Esophagus squamous epithelium (tissue), 5 donors: ENCODE results near the gene TTYH3. TPM values are rescaled to one million over a fixed set of nuclear protein-coding genes. Genes with fewer than 3 reads are reported as not detected.

Experiments
- DNase-seq: peaks from one replicate; lab custom pipeline; 2025; lab: John Stamatoyannopoulos, UW
- H3K27ac ChIP-seq, 4 donors: fragments of 200-600 bp; sonication (generic); one replicate each; pipeline ENCODE4 v1.5.1; 2016 to 2019; ENCODE audit warnings: mild to moderate bottlenecking in 1 of 4
- H3K27me3 ChIP-seq, 4 donors: fragments of 200-600 bp; sonication (generic); 1 replicate in 3 of 4; 2 replicates in 1 of 4; pipeline versions ENCODE4 v1.5.1 to v1.6.0; 2017 to 2021; ENCODE audit warnings: antibody characterized with exemption in 1 of 4
- H3K36me3 ChIP-seq, 3 donors: fragments of 200-600 bp; sonication (generic); one replicate each; pipeline ENCODE4 v1.5.1; 2016 to 2019
- H3K4me1 ChIP-seq, 3 donors: fragments of 200-600 bp; sonication (generic); one replicate each; pipeline ENCODE4 v1.5.1; 2017 to 2019
- H3K4me3 ChIP-seq, 4 donors: fragments of 200-600 bp; sonication (generic); 1 replicate in 3 of 4; 2 replicates in 1 of 4; pipeline ENCODE4 v1.5.1; 2016 to 2019; ENCODE audit warnings: mild to moderate bottlenecking in 2 of 4, moderate library complexity in 1 of 4
- H3K9me3 ChIP-seq, 3 donors: fragments of 200-600 bp; sonication (generic); one replicate each; pipeline ENCODE4 v1.5.1; 2016 to 2019
- POLR2A ChIP-seq, 4 donors: fragments of 450-650 bp; IDR thresholded peaks; one replicate each; pipeline ENCODE4 v1.6.1; 2017; ENCODE audit warnings: antibody characterized with exemption in 4 of 4, mild to moderate bottlenecking in 4 of 4, moderate library complexity in 3 of 4
- WGBS, 2 donors: methylation state at CpG; one replicate each; pipeline ENCODE4 v1.1.5; 2018; 5-methylcytosine and 5-hydroxymethylcytosine counted together
- intact Hi-C: fragments of 100-400 bp; cut with DNase I; formaldehyde crosslinking; loops from one replicate; pipeline ENCODE4 v1.15.0; 2022
- total RNA-seq, 4 donors: library from RNA; depleted of rRNA; stranded (reverse); fragments of >200 nt; gene quantifications; one replicate each; pipeline ENCODE4 v1.1.0, GENCODE V29; 2016
- TF ChIP-seq, protein P1 (sequence below), 6 experiments: fragments of 450-650 bp in 4 of 6; fragments of 200-600 bp in 2 of 6; sonication (generic) in 2 of 6; IDR thresholded peaks; one replicate each; pipeline ENCODE4 v1.5.1; 2016 to 2019; ENCODE audit warnings: antibody characterized with exemption in 6 of 6, mild to moderate bottlenecking in 4 of 6, moderate library complexity in 4 of 6
- donor health status: DM: yes; HTN: yes; CAD: no.

The TTYH3 gene
- total RNA-seq, 4 donors from 2014 or later, result 4.7 to 23.1 (median 10.2) TPM

DNA sequence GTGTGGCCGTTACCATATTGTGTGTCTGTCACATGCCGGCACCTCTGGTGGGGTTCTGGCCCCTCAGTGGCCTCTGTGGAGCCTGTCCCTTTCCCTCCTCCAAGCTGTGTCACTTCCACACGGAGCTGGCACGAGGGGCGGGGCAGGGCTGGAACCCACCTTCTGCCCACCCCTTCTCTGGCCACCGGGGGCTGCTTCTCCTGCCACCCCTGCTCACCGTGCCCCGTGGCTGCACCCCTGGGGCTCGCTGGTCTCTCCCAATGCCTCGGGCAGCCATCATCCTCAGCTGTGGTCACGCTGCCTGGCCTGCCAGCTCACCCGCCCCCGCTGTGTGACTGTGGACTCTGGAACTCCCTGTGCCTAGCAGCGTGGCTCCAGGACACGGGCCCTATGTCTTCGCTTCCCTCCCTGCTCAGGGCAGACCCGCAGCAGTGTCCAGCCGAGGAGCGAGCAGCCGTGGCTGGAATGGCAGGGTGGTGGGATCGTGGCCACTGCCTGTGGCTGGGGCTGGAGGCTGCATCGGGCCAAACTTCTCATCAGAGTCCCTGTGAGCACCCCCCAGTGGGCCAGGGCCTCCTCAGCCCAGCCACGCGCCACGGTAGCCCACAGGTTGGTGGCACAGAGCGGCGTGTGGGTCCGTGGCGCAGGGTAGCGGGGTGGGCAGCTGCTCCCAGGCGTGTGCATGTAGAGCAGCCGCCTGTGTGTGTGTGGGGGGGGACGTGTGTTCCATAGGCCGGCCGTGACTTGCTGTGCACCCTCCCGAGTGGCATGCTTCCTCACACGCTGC, 8.1 kb downstream of the TTYH3 start:
- H3K27me3 ChIP-seq, result no peaks in the 10 kb centered on the region

GRCh38 chr7:2640482-2640830, 8.7 kb downstream of the TTYH3 start:
- peaks cover 34 to 94% (median 57%) of the 10 kb centered on the region in 3 donors for H3K4me1 ChIP-seq
- no peaks in the 10 kb centered on the region for H3K27me3 ChIP-seq
- no peak for DNase-seq
- intact Hi-C loops, result no loop called here
- no peaks in the 10 kb centered on the region for H3K36me3 ChIP-seq
- no peak for TF ChIP-seq POLR2A (IDR thresholded peaks at IDR 0.05)
- TF ChIP-seq, protein P1, sequence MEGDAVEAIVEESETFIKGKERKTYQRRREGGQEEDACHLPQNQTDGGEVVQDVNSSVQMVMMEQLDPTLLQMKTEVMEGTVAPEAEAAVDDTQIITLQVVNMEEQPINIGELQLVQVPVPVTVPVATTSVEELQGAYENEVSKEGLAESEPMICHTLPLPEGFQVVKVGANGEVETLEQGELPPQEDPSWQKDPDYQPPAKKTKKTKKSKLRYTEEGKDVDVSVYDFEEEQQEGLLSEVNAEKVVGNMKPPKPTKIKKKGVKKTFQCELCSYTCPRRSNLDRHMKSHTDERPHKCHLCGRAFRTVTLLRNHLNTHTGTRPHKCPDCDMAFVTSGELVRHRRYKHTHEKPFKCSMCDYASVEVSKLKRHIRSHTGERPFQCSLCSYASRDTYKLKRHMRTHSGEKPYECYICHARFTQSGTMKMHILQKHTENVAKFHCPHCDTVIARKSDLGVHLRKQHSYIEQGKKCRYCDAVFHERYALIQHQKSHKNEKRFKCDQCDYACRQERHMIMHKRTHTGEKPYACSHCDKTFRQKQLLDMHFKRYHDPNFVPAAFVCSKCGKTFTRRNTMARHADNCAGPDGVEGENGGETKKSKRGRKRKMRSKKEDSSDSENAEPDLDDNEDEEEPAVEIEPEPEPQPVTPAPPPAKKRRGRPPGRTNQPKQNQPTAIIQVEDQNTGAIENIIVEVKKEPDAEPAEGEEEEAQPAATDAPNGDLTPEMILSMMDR (IDR thresholded peaks at IDR 0.05), result no peak
- 40% methylated on average over 1 of the region's 12 CpGs; no CpG with 5 or more reads in 1 of the 2 donors for WGBS, 2 donors
- H3K27ac ChIP-seq, result peak overlapping the region; percentile 69 to 76 (median 74)
- H3K9me3 ChIP-seq, result no peaks in the 10 kb centered on the region
- H3K4me3 ChIP-seq, result no peak overlapping the region

More for the DNA sequence above, 8.1 kb downstream of the TTYH3 start:
- Histone ChIP-seq H3K4me3 (no peak overlapping the region), H3K27ac (peak overlapping the region in 1 of 4 donors; percentile 74), H3K9me3 (no peaks in the 10 kb centered on the region), H3K36me3 (no peaks in the 10 kb centered on the region), H3K4me1 (peaks cover 36 to 94% (median 55%) of the 10 kb centered on the region in 3 donors)
- TF ChIP-seq, protein P1 (IDR thresholded peaks at IDR 0.05), result no peak
- no peak for TF ChIP-seq POLR2A (IDR thresholded peaks at IDR 0.05)
- 66 to 79% methylated on average over 9 to 12 of the region's 37 CpGs for WGBS, 2 donors
- intact Hi-C loops, result no loop called here
- DNase-seq, result no peak

DNA sequence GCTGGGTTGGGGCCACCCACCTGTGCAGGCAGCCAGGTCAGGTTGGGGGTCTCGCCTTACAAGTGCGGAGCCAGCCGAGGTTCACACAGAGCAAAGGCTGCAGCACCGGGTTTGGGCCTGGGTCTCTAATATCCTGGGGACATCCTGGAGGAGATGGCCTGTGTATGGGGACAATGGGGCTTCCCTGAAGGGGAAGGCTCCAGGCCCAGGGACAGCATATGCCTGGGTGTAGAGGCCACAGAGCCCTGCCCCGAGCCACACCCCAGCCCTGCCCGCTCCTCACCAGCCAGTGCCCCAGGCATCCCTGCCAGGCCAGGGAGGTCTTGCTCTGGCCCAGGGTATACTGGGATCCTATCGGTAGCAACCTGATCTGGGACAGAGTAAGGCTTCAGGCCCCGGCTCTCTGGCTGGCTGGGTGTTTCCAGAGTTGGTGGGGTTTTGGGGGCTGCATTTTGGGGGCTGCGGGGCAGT, 9.1 kb downstream of the TTYH3 start:
- H3K4me1 ChIP-seq, result peaks cover 34 to 94% (median 57%) of the 10 kb centered on the region in 3 donors
- H3K27ac ChIP-seq, result peak overlapping the region; percentile 69 to 76 (median 74)
- H3K9me3 ChIP-seq, result no peaks in the 10 kb centered on the region
- peak overlapping the region in 3 of 4 donors; percentile 23 to 41 (median 25) for H3K4me3 ChIP-seq
- TF ChIP-seq, protein P1 (IDR thresholded peaks at IDR 0.05), result no peak
- no peak for TF ChIP-seq POLR2A (IDR thresholded peaks at IDR 0.05)
- 31% methylated on average over 2 of the region's 9 CpGs; no CpG with 5 or more reads in 1 of the 2 donors for WGBS, 2 donors
- DNase-seq, result no peak
- no peaks in the 10 kb centered on the region for H3K36me3 ChIP-seq
- intact Hi-C loops, result no loop called here
- no peaks in the 10 kb centered on the region for H3K27me3 ChIP-seq

GRCh38 chr7:2641406-2642393, 9.9 kb downstream of the TTYH3 start:
- Histone ChIP-seq H3K27ac (peak overlapping the region; percentile 69 to 76 (median 74)), H3K36me3 (no peaks in the 10 kb centered on the region), H3K4me3 (peak overlapping the region in 3 of 4 donors; percentile 23 to 41 (median 25)), H3K4me1 (peaks cover 34 to 85% (median 55%) of the 10 kb centered on the region in 3 donors), H3K9me3 (no peaks in the 10 kb centered on the region), H3K27me3 (no peaks in the 10 kb centered on the region)
- TF ChIP-seq, protein P1 (IDR thresholded peaks at IDR 0.05), result no peak
- peak in 1 of 4 donors; percentile 8 for TF ChIP-seq POLR2A (IDR thresholded peaks at IDR 0.05)
- intact Hi-C loops, result no loop called here
- DNase-seq, result no peak
- WGBS, 2 donors, result 6 to 59% methylated on average over 4 to 16 of the region's 39 CpGs
